ENCODE results near the gene SYAP1.
"Not testable (repeated sequence)": the region's sequence is repeated elsewhere in the genome, so short reads cannot be mapped to it uniquely, and the experiment has no call there.

The SYAP1 gene

GRCh38 chrX:16719334-16720084 is at the start of gene SYAP1:
Gene SYAP1 (plus strand): TSS chrX:16719612. CDS start chrX:16719725, 113 bp downstream.
- DNase-seq: peak; percentile 90 to 94

GRCh38 chrX:16671005-16671404 is 48.4 kb upstream of the SYAP1 start:
- DNase-seq: no peak

GRCh38 chrX:16678689-16679088 is 40.7 kb upstream of the SYAP1 start:
- DNase-seq: no peak

GRCh38 chrX:16683007-16683664 is 36.3 kb upstream of the SYAP1 start:
- DNase-seq: no peak

- DNase-seq: no peak
These were observed 31.9 kb upstream of the SYAP1 start for GRCh38 chrX:16687514-16687913.

GRCh38 chrX:16695079-16695676 is 24.2 kb upstream of the SYAP1 start:
- peak in 1 of 2 experiments; percentile 0 for DNase-seq

GRCh38 chrX:16696956-16697355 is 22.5 kb upstream of the SYAP1 start:
- no peak for DNase-seq

GRCh38 chrX:16699389-16699788 is 20.0 kb upstream of the SYAP1 start:
- no peak for DNase-seq

GRCh38 chrX:16700734-16701133 is 18.7 kb upstream of the SYAP1 start:
- DNase-seq: no peak

GRCh38 chrX:16702700-16703599 is 16.5 kb upstream of the SYAP1 start:
- no peak for DNase-seq

- DNase-seq: no peak
These were observed 14.0 kb upstream of the SYAP1 start for GRCh38 chrX:16705370-16705769.

- no peak for DNase-seq
These were observed 11.4 kb upstream of the SYAP1 start for GRCh38 chrX:16708016-16708415.

GRCh38 chrX:16711219-16711811 is 8.1 kb upstream of the SYAP1 start:
- no peak for DNase-seq

- no peak for DNase-seq
These were observed 7.4 kb upstream of the SYAP1 start for GRCh38 chrX:16711893-16712547.

GRCh38 chrX:16712548-16713155 is 6.8 kb upstream of the SYAP1 start, which contains the start of gene CTPS2:
Gene CTPS2 (minus strand): TSS chrX:16712669. CDS start chrX:16702902, 9,767 bp downstream.
- DNase-seq: no peak

GRCh38 chrX:16714504-16714903 is 4.9 kb upstream of the SYAP1 start:
- no peak for DNase-seq

GRCh38 chrX:16715638-16716037 is 3.8 kb upstream of the SYAP1 start:
- not testable (repeated sequence) for DNase-seq

GRCh38 chrX:16716451-16716850 is 3.0 kb upstream of the SYAP1 start:
- not testable (repeated sequence) for DNase-seq

- no peak for DNase-seq
These were observed 533 bp upstream of the SYAP1 start for GRCh38 chrX:16718824-16719333.

GRCh38 chrX:16722481-16722880 is 3.1 kb downstream of the SYAP1 start:
- DNase-seq: no peak

- DNase-seq: no peak
These were observed 5.7 kb downstream of the SYAP1 start for GRCh38 chrX:16725072-16725471.

All from cerebellar nuclear complex (tissue), 1 donor.